Measurements from ENCODE around the gene ACTRT2. TPM values are rescaled to one million over a fixed set of nuclear protein-coding genes. Genes with fewer than 3 reads are reported as not detected.

The ACTRT2 gene
- total and polyA plus RNA-seq, 2 of the 8 experiments (the other 6 are each of a cell fraction or from before 2014, with no cell fraction given), result not detected

DNA sequence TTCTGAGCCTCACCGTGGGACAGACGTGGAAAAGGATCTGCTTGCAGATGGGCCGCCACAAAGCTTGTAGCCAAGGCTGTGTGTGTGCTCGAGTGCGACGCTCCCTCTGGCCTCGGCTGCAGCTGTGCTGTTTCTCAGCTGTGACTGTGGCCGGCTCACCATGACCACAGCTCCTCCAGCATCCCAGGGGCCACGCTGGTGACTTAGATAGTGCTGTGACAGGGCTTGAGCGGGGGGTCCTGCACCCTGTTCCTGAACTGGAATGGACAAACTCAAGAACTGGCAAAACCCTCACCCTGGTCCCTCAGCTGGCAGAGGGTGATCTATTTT, 17.4 kb upstream of the ACTRT2 start:
- H3K9me3 ChIP-seq (ENCODE audit: insufficient read depth in 2 of 2, low read depth in 1 of 2, low read length in 1 of 2), result peaks cover 82 to 96% of the 10 kb centered on the region in 2 experiments
- no peaks in the 10 kb centered on the region for H4K20me1 ChIP-seq (replicated peaks in 1 of 2; ENCODE audit: control insufficient read depth in 1 of 2, insufficient read depth in 2 of 2, low read length in 2 of 2)
- TF ChIP-seq ASH2L (IDR thresholded peaks at IDR 0.05; ENCODE audit: low read length) (no peak), MAFK (IDR thresholded peaks at IDR 0.05; ENCODE audit: low read depth, low read length) (no peak)

More for the DNA sequence above, 17.4 kb upstream of the ACTRT2 start:
- Histone ChIP-seq H4K91ac (replicated peaks; ENCODE audit: insufficient read length, low read length) (no peak overlapping the region), H2BK20ac (ENCODE audit: low read length) (no peak overlapping the region), H2AFZ (ENCODE audit: low read length) (no peak overlapping the region), H3K4me3 (ENCODE audit: extremely low read depth in 1 of 4, insufficient read depth in 2 of 4, low read depth in 3 of 4, low read length in 4 of 4) (no peak overlapping the region), H3K27ac (ENCODE audit: low read depth, low read length) (no peak overlapping the region), H4K8ac (ENCODE audit: extremely low read depth, insufficient read depth, low read length) (no peak overlapping the region), H3K4ac (replicated peaks; ENCODE audit: insufficient read length, low read depth, low read length) (no peak overlapping the region), H2BK5ac (ENCODE audit: low read depth, low read length) (no peak overlapping the region), H3K9ac (replicated peaks in 1 of 4; ENCODE audit: extremely low read depth in 1 of 4, low read depth in 3 of 4, low read length in 3 of 4) (no peak overlapping the region), H3K79me1 (ENCODE audit: low read depth, low read length) (no peaks in the 10 kb centered on the region), H3K56ac (replicated peaks; ENCODE audit: insufficient read length, low read depth, low read length) (no peak overlapping the region), H3K23ac (ENCODE audit: insufficient read length) (no peak overlapping the region), H3K4me1 (replicated peaks in 1 of 4; ENCODE audit: control insufficient read depth in 3 of 4, insufficient read depth in 4 of 4, low read length in 3 of 4) (no peaks in the 10 kb centered on the region), H3K23me2 (ENCODE audit: low read depth, low read length) (no peaks in the 10 kb centered on the region), H2BK12ac (ENCODE audit: low read depth, low read length) (no peak overlapping the region), H4K5ac (ENCODE audit: insufficient read length, low read depth, low read length) (no peak overlapping the region), H3K79me2 (ENCODE audit: control insufficient read depth in 1 of 2, insufficient read depth in 2 of 2, low read length in 2 of 2) (no peaks in the 10 kb centered on the region), H3K14ac (ENCODE audit: insufficient read length) (no peak overlapping the region), H3K4me2 (ENCODE audit: insufficient read depth in 1 of 2, low read depth in 2 of 2, low read length in 2 of 2) (no peak overlapping the region), H3K18ac (ENCODE audit: extremely low read depth, low read length) (no peak overlapping the region), H3K36me3 (ENCODE audit: control insufficient read depth in 2 of 4, insufficient read depth in 4 of 4, low read length in 3 of 4) (no peaks in the 10 kb centered on the region), H2AK5ac (ENCODE audit: low read depth, low read length) (no peak overlapping the region), H3K27me3 (replicated peaks in 1 of 4; ENCODE audit: control insufficient read depth in 3 of 4, extremely low read depth in 1 of 4, insufficient read depth in 3 of 4, low read length in 3 of 4) (no peaks in the 10 kb centered on the region), H2BK15ac (ENCODE audit: low read length) (no peak overlapping the region), H2BK120ac (replicated peaks; ENCODE audit: low read depth, low read length) (no peak overlapping the region)
- CTCF ChIA-PET (ENCODE audit: partially characterized antibody), result interaction anchor here (1.4 kb wide), 1 partner anchor 9 kb away, joined by 3 read pairs; no protein-coding TSS in a partner anchor
- POLR2A ChIA-PET (ENCODE audit: partially characterized antibody), result no interaction called here
- no peak for FAIRE-seq
- no peak for DNase-seq (ENCODE audit: low read depth in 1 of 2, low spot score in 2 of 2)
- WGBS, 2 experiments (ENCODE audit: extremely low coverage in 1 of 2, insufficient coverage in 1 of 2, insufficient read length in 1 of 2, insufficient replicate concordance in 2 of 2, low coverage in 1 of 2, low lambda C conversion rate in 2 of 2, missing lambda C conversion rate in 1 of 2), result 85% methylated on average over 10 of the region's 10 CpGs; no CpG with 5 or more reads in 1 of the 2 experiments

Measured in H1 (cell line).